A549 (cell line): ENCODE results near the gene HIC1. TPM values are rescaled to one million over a fixed set of nuclear protein-coding genes. Genes with fewer than 3 reads are reported as not detected.

Experiments used
- ATAC-seq, 2 experiments: fragments of 200-7000 bp in 1 of 2; fragments of >200 bp in 1 of 2; cut with Nextera tagmentation in 1 of 2; cut with Tn5 transposase in 1 of 2; 3 replicates each; pipeline versions ENCODE4 v1.8.0 to v1.9.1; 2018 to 2020; ENCODE audit warnings: mild to moderate bottlenecking in 1 of 2, moderate library complexity in 1 of 2
- CTCF ChIA-PET: fragments of 300-600 bp; sonication (Branson Sonifier 250); formaldehyde crosslinking; extraction: SDS; loops from one replicate; lab custom pipeline; 2021; ENCODE audit warnings: antibody characterized with exemption, inconsistent platforms; lab: Yijun Ruan, JAX
- POLR2A ChIA-PET: fragments of 350-600 bp; formaldehyde crosslinking; extraction: SDS; loops from one replicate; lab custom pipeline; 2021; ENCODE audit warnings: antibody characterized with exemption, inconsistent platforms; lab: Yijun Ruan, JAX
- DNase-seq, 2 experiments: peaks; one replicate each; pipeline versions ENCODE4 v3.0.0 to v3.0.0-alpha.2; 2011 to 2016; ENCODE audit warnings: low read depth in 1 of 2, low spot score in 1 of 2
- FAIRE-seq: peaks from 2 replicates; lab custom pipeline; 2011; peaks lifted over from hg19 to GRCh38; lab: Jason Lieb, UNC
- H3K27ac ChIP-seq, 2 experiments: fragments of >200 bp; sonication (Bioruptor Twin); formaldehyde crosslinking; 3 replicates each; pipeline ENCODE4 v1.5.1; 2016 to 2017
- H3K4me1 ChIP-seq: fragments of >200 bp; sonication (Bioruptor Twin); formaldehyde crosslinking; 3 replicates; pipeline ENCODE4 v1.6.1; 2016
- H3K4me2 ChIP-seq: fragments of >200 bp; sonication (Bioruptor Twin); formaldehyde crosslinking; 3 replicates; pipeline ENCODE4 v1.6.1; 2016
- H3K4me3 ChIP-seq: fragments of >200 bp; sonication (Bioruptor Twin); formaldehyde crosslinking; 3 replicates; pipeline ENCODE4 v1.5.1; 2016
- H3K9me3 ChIP-seq: fragments of >200 bp; sonication (Bioruptor Twin); formaldehyde crosslinking; 3 replicates; pipeline ENCODE4 v1.6.1; 2016
- EHF ChIP-seq: fragments of 250-450 bp; sonication (Bioruptor Pico); IDR thresholded peaks from 2 replicates; pipeline ENCODE4 v1.5.0; 2020; ENCODE audit warnings: mild to moderate bottlenecking
- EP300 ChIP-seq, 2 experiments: fragments of >200 bp; sonication (Bioruptor Twin); formaldehyde crosslinking; IDR thresholded peaks; 2 replicates in 1 of 2; 3 replicates in 1 of 2; pipeline ENCODE4 v1.6.1; 2016 to 2017
- HEYL ChIP-seq: fragments of 250-450 bp; sonication (Bioruptor Pico); IDR thresholded peaks from 2 replicates; pipeline ENCODE4 v1.8.0; 2021; ENCODE audit warnings: mild to moderate bottlenecking, moderate library complexity
- HOXB5 ChIP-seq: fragments of 250-450 bp; sonication (Bioruptor Pico); IDR thresholded peaks from 2 replicates; pipeline ENCODE4 v1.5.0; 2020; ENCODE audit warnings: mild to moderate bottlenecking, moderate library complexity
- MAZ ChIP-seq: fragments of 150-350 bp; IDR thresholded peaks from 2 replicates; pipeline ENCODE4 v1.6.1; 2014; ENCODE audit warnings: antibody characterized with exemption, low read depth, low read length, borderline replicate concordance
- NPAS2 ChIP-seq: fragments of 250-450 bp; sonication (Bioruptor Pico); IDR thresholded peaks from 2 replicates; pipeline ENCODE4 v1.8.0; 2022; ENCODE audit warnings: mild to moderate bottlenecking, moderate library complexity, borderline replicate concordance
- RCOR1 ChIP-seq: fragments of 150-350 bp; IDR thresholded peaks from 2 replicates; pipeline ENCODE4 v1.6.1; 2014; ENCODE audit warnings: antibody characterized with exemption, low read length, low read depth
- TFCP2L1 ChIP-seq: fragments of 250-450 bp; sonication (Bioruptor Pico); IDR thresholded peaks from 2 replicates; pipeline ENCODE4 v1.5.0; 2021; ENCODE audit warnings: mild to moderate bottlenecking
- ZFP36 ChIP-seq: fragments of 450-650 bp; IDR thresholded peaks from 2 replicates; pipeline ENCODE4 v1.6.1; 2014; ENCODE audit warnings: borderline replicate concordance; ENCODE audit not compliant: partially characterized antibody
- WGBS: methylation state at CpG from one replicate; pipeline ENCODE4 v1.1.6; 2017; ENCODE audit errors: missing lambda C conversion rate; 5-methylcytosine and 5-hydroxymethylcytosine counted together
- polyA plus RNA-seq, 4 experiments: library from polyadenylated mRNA; depleted of rRNA in 3 of 4; stranded (reverse); fragments of >200 nt; fragmentation: RNase III in 1 of 4; extraction: RNeasy Plus Mini Kit Qiagen cat#74134 plus additional on column Dnase treatment in 1 of 4; gene quantifications; 2 replicates in 3 of 4; 3 replicates in 1 of 4; pipeline ENCODE4 v1.2.3, GENCODE V29; 2011 to 2017
- small RNA-seq, 6 experiments: library from RNA; depleted of rRNA; stranded (forward); fragments of <200 nt; gene quantifications; one replicate each; pipeline ENCODE3, GENCODE V24; 2012
- TF ChIP-seq, protein P1 (sequence below): IDR thresholded peaks from 2 replicates; pipeline ENCODE4 v1.6.1; 2012; ENCODE audit warnings: low read depth, borderline replicate concordance
- TF ChIP-seq, protein P2 (sequence below): IDR thresholded peaks from 2 replicates; pipeline ENCODE4 v1.6.1; 2012
- TF ChIP-seq, protein P3 (sequence below): IDR thresholded peaks from 2 replicates; pipeline ENCODE4 v1.6.1; 2012

HIC1 gene
- polyA plus RNA-seq, 2 of the 4 experiments (the other 2 are of a cell fraction), result 0.13 to 1.3 TPM

DNA sequence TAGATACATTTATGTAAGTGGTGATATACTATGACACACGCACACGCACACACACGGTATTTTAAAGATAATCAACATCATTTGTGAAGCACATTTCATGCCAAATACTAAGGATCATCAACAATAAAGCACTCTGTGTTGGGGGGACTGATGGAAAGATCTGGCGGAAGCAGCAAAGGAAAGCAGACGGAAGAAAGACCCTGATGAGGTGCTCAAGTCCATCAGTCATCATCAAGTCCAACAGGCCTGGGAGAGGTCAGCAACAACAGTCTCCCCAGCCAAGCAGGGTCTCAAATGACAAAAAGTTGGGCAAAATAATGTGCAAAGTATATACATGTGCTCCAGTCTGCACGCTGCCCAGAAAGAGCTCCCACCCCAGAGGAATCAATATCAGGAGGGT lies 55.5 kb downstream of the HIC1 start (continued):
- TF ChIP-seq EHF (no peak), RCOR1 (no peak), HOXB5 (no peak)

DNA sequence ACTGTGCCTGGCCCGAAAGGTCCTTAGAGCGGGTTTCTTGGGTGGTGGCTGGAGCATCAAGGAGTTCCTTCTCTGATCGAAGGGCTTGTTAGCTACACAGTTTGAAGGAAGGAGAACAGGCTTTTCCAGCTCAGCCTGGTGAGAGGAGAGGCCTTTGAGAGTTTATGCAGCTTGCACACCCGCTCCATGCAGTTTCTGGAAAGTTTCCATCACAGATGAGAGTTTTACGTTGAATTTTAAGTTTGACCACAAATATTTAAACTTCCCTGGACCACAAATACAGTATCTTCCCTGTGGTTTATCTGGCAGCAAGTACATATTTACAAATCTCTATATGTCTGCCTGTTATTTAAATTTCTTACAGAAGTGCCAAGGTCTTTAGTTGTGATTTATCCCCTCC lies 56.8 kb downstream of the HIC1 start:
- H3K4me3 ChIP-seq, result no peak overlapping the region
- H3K9me3 ChIP-seq, result no peaks in the 10 kb centered on the region
- DNase-seq, result no peak
- ATAC-seq, result no peak
- no peak overlapping the region for H3K27ac ChIP-seq
- no peaks in the 10 kb centered on the region for H3K4me1 ChIP-seq
- 91% methylated on average over 5 of the region's 5 CpGs for WGBS
- FAIRE-seq, result no peak
- CTCF ChIA-PET, result interaction anchor here (0.6 to 1.5 kb wide), 7 partner anchors 10 to 133 kb away, joined by 3 to 7 read pairs (median 4); partner anchors contain the start of gene HIC1
- no peak overlapping the region for H3K4me2 ChIP-seq
- POLR2A ChIA-PET, result no interaction called here
- TF ChIP-seq EP300 (IDR thresholded peaks at IDR 0.05) (no peak), NPAS2 (CRISPR knock-in tag) (no peak), ZFP36 (no peak), MAZ (no peak), RCOR1 (no peak), TFCP2L1 (CRISPR knock-in tag) (no peak), HEYL (CRISPR knock-in tag) (no peak)
- TF ChIP-seq, protein P1, sequence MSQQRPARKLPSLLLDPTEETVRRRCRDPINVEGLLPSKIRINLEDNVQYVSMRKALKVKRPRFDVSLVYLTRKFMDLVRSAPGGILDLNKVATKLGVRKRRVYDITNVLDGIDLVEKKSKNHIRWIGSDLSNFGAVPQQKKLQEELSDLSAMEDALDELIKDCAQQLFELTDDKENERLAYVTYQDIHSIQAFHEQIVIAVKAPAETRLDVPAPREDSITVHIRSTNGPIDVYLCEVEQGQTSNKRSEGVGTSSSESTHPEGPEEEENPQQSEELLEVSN, result no peak
- TF ChIP-seq, protein P2, sequence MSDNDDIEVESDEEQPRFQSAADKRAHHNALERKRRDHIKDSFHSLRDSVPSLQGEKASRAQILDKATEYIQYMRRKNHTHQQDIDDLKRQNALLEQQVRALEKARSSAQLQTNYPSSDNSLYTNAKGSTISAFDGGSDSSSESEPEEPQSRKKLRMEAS, result no peak
- TF ChIP-seq, protein P3, sequence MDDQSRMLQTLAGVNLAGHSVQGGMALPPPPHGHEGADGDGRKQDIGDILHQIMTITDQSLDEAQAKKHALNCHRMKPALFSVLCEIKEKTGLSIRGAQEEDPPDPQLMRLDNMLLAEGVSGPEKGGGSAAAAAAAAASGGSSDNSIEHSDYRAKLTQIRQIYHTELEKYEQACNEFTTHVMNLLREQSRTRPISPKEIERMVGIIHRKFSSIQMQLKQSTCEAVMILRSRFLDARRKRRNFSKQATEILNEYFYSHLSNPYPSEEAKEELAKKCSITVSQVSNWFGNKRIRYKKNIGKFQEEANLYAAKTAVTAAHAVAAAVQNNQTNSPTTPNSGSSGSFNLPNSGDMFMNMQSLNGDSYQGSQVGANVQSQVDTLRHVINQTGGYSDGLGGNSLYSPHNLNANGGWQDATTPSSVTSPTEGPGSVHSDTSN, result no peak
- TF ChIP-seq, all 56 proteins: peak for 0

Small RNAs within 50 kb of the gene (small RNA-seq; reads per million reads assigned to genes)
- gene AC090617.6, result 0 reads per million in 6 experiments
- gene AC090617.9, result 0 reads per million in 6 experiments
- gene MIR132, result 4.7 to 102 (median 65.3) reads per million in 6 experiments
- 0.33 to 11.8 (median 4.7) reads per million in 6 experiments for gene MIR212
- gene OVCA2, result 0 reads per million in 6 experiments

Other genes starting within 250 kb of the HIC1 start
- gene SMYD4, start 225.2 kb upstream of the HIC1 start, polyA plus RNA-seq (2011; rRNA removed), result 12.1 and 12.4 TPM in 2 replicates
- gene SMYD4, start 225.2 kb upstream of the HIC1 start, polyA plus RNA-seq (2017; fragmentation: RNase III; extraction: RNeasy Plus Mini Kit Qiagen cat#74134 plus additional on column Dnase treatment), result 9.8 to 11.1 TPM (median 10.4 TPM) in 3 replicates
- gene RPA1, start 225.1 kb upstream of the HIC1 start, polyA plus RNA-seq (2011; rRNA removed), result 136 and 145 TPM in 2 replicates
- gene RPA1, start 225.1 kb upstream of the HIC1 start, polyA plus RNA-seq (2017; fragmentation: RNase III; extraction: RNeasy Plus Mini Kit Qiagen cat#74134 plus additional on column Dnase treatment), result 72.2 to 77.1 TPM (median 73.4 TPM) in 3 replicates
- gene RTN4RL1, start 29.8 kb upstream of the HIC1 start, polyA plus RNA-seq (2011; rRNA removed), result 0.39 and 0.46 TPM in 2 replicates
- gene RTN4RL1, start 29.8 kb upstream of the HIC1 start, polyA plus RNA-seq (2017; fragmentation: RNase III; extraction: RNeasy Plus Mini Kit Qiagen cat#74134 plus additional on column Dnase treatment), result 1.4 to 1.8 TPM (median 1.5 TPM) in 3 replicates
- gene DPH1, start 24.9 kb upstream of the HIC1 start, polyA plus RNA-seq (2011; rRNA removed), result 25.5 and 33.0 TPM in 2 replicates
- gene DPH1, start 24.9 kb upstream of the HIC1 start, polyA plus RNA-seq (2017; fragmentation: RNase III; extraction: RNeasy Plus Mini Kit Qiagen cat#74134 plus additional on column Dnase treatment), result 33.6 to 42.4 TPM (median 34.4 TPM) in 3 replicates
- 66.3 and 73.1 TPM in 2 replicates for gene OVCA2, start 13.1 kb upstream of the HIC1 start, polyA plus RNA-seq (2011; rRNA removed)
- 54.3 to 56.6 TPM (median 54.6 TPM) in 3 replicates for gene OVCA2, start 13.1 kb upstream of the HIC1 start, polyA plus RNA-seq (2017; fragmentation: RNase III; extraction: RNeasy Plus Mini Kit Qiagen cat#74134 plus additional on column Dnase treatment)
- 4.7 and 13.1 TPM in 2 replicates for gene SMG6, start 248.7 kb downstream of the HIC1 start, polyA plus RNA-seq (2011; rRNA removed)
- 17.0 to 17.9 TPM (median 17.2 TPM) in 3 replicates for gene SMG6, start 248.7 kb downstream of the HIC1 start, polyA plus RNA-seq (2017; fragmentation: RNase III; extraction: RNeasy Plus Mini Kit Qiagen cat#74134 plus additional on column Dnase treatment)
- 13.2 and 16.2 TPM in 2 replicates for gene SRR, start 248.8 kb downstream of the HIC1 start, polyA plus RNA-seq (2011; rRNA removed)
- 14.8 to 21.4 TPM (median 16.7 TPM) in 3 replicates for gene SRR, start 248.8 kb downstream of the HIC1 start, polyA plus RNA-seq (2017; fragmentation: RNase III; extraction: RNeasy Plus Mini Kit Qiagen cat#74134 plus additional on column Dnase treatment)